ENCODE measurements around the gene DUT.

Gene DUT

GRCh38 chr15:48330105-48330785 is 984 bp upstream of the DUT start:
- DNase-seq, result peak; percentile 9

- DNase-seq, result peak; percentile 68
Measured at GRCh38 chr15:48331796-48332641, 790 bp downstream of the DUT start.

- no peak for DNase-seq
Measured at GRCh38 chr15:48332642-48333034, 1.4 kb downstream of the DUT start.

- DNase-seq, result no peak
Measured at GRCh38 chr15:48333540-48333939, 2.3 kb downstream of the DUT start.

GRCh38 chr15:48334260-48334659 is 3.0 kb downstream of the DUT start:
- no peak for DNase-seq

GRCh38 chr15:48336940-48337339 is 5.7 kb downstream of the DUT start:
- peak; percentile 13 for DNase-seq

- DNase-seq, result no peak
Measured at GRCh38 chr15:48337607-48338006, 6.4 kb downstream of the DUT start.

- DNase-seq, result no peak
Measured at GRCh38 chr15:48340111-48340510, 8.9 kb downstream of the DUT start.

GRCh38 chr15:48343865-48344264 is 12.6 kb downstream of the DUT start:
- DNase-seq, result no peak

GRCh38 chr15:48345516-48345915 is 14.3 kb downstream of the DUT start:
- no peak for DNase-seq

GRCh38 chr15:48352474-48353072 is 21.3 kb downstream of the DUT start:
- DNase-seq, result peak; percentile 65

GRCh38 chr15:48354694-48355303 is 23.6 kb downstream of the DUT start:
- no peak for DNase-seq

GRCh38 chr15:48355377-48355776 is 24.1 kb downstream of the DUT start:
- DNase-seq, result peak; percentile 24

- DNase-seq, result peak; percentile 26
Measured at GRCh38 chr15:48358229-48359152, 27.3 kb downstream of the DUT start.

GRCh38 chr15:48360841-48361240 is 29.6 kb downstream of the DUT start:
- DNase-seq, result peak; percentile 45

- no peak for DNase-seq
Measured at GRCh38 chr15:48361685-48362084, 30.5 kb downstream of the DUT start.

- no peak for DNase-seq
Measured at GRCh38 chr15:48363474-48363873, 32.2 kb downstream of the DUT start.

GRCh38 chr15:48365575-48365974 is 34.3 kb downstream of the DUT start:
- no peak for DNase-seq

GRCh38 chr15:48366584-48367312 is 35.5 kb downstream of the DUT start:
- DNase-seq, result no peak

- no peak for DNase-seq
Measured at GRCh38 chr15:48367483-48367882, 36.3 kb downstream of the DUT start.

GRCh38 chr15:48370460-48370859 is 39.2 kb downstream of the DUT start:
- peak; percentile 74 for DNase-seq
